HS-5 (cell line): ENCODE data around the gene UGT1A8.
"Not testable (repeated sequence)": the region's sequence is repeated elsewhere in the genome, so short reads cannot be mapped to it uniquely, and the experiment has no call there.

ENCODE experiments used
- DNase-seq: peaks from one replicate; pipeline ENCODE4 v3.0.0-alpha.2; 2012; ENCODE audit warnings: low read depth

Gene UGT1A8

GRCh38 chr2:233728723-233729301 lies 111.4 kb downstream of the UGT1A8 start, which contains the start of gene UGT1A3:
TSS of gene UGT1A3 (plus strand) at chr2:233729042. CDS start at chr2:233729127, 85 bp downstream.
- no peak for DNase-seq

DNA sequence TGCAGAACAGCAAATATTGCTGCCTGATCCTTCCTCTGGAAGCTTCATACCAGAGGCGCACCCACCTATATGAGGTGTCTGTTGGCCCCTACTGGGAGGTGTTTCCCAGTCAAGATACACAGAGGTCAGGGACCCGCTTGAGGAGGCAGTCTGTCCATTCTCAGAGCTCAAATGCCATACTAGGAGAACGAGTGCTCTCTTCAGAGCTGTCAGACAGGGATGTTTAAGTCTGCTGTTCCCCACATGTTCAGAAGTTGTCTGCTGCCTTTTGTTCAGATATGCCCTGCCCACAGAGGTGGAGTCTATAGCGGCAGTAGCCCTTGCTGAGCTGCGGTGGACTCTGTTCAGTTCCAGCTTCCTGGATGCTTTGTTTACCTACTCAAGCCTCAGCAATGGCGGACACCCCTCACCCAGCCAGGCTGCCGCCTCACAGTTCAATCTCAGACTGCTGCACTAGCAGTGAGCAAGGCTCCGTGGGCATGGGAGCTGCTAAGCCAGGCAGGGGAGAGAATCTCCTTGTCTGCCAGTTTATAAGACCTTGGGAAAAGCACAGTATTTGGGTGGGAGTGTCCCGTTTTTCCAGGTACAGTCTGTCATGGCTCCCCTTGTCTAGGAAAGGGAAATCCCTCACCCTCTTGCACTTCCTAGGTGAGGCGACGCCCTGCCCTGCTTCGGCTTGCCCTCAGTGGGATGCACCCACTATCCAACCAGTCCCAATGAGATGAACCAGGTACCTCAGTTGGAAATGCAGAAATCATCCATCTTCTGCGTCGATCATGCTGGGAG lies 119.6 kb downstream of the UGT1A8 start:
- not testable (repeated sequence) for DNase-seq

DNA sequence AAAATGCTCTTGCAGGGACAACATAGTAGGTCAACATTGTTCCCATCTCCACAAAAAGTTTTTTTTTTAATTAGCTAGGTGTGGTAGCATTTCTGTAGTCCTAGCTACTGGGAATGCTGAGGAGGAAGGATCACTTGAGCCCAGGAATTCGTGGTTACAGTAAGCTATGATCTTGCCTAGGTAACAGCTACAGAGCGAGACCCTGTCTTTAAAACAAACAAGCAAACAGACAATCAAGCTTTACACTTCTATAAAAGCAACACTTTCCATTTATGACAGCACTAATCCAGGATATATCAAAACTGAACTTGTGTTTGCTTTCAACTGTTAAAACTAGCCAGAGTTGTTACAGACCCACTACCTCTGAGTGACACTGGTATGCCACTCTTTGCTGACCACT lies 123.4 kb downstream of the UGT1A8 start:
- no peak for DNase-seq

DNA sequence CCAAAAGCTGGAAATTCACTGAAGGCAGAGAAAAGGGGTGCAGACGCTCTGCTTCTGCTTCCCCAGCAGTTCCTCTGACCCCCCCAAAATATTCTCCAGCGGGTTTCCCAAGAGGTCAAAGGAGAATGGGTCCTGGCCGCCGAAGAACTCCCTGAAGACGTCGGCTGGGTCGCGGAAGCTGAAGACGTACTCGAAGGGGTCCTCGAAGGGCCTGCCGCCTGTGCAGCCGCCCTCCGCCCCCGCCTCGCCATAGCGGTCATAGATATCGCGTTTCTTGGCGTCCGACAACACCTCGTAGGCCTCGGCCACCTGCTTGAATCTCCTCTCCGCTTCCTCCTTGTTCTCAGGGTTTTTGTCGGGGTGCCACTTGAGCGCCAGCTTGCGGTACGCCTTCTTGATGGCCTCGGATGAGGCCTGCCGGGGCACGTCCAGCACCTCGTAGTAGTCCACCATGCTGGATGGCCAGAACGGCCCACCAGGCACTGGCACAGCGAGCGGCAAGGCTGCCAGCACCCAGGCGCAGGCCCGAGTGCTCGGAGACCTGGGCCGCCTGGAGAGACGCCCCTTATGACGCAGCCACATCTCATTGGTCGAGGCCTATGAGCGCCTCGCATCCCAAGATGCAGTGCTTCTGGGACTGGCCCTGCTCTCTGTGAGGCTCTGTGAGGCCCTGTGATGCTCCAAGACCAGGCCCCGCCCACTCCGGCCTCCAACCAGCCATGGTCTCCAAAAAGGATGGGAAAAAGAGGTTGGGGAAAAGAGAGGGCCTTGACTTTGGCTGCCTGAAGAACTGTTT lies 126.2 kb downstream of the UGT1A8 start:
- DNase-seq: no peak

- no peak for DNase-seq
These were observed 127.8 kb downstream of the UGT1A8 start for GRCh38 chr2:233745073-233745755.

- not testable (repeated sequence) for DNase-seq
These were observed 128.4 kb downstream of the UGT1A8 start for GRCh38 chr2:233745838-233746237.

GRCh38 chr2:233746475-233747282 lies 129.2 kb downstream of the UGT1A8 start:
- DNase-seq: no peak

DNA sequence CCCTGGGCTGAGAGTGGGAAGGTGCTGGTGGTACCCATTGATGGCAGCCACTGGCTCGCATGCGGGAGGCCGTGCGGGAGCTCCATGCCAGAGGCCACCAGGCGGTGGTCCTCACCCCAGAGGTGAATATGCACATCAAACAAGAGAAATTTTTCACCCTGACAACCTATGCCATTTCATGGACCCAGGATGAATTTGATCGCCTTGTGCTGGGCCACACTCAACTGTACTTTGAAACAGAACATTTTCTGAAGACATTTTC lies 129.8 kb downstream of the UGT1A8 start:
- DNase-seq: no peak

- DNase-seq: not testable (repeated sequence)
These were observed 133.3 kb downstream of the UGT1A8 start for GRCh38 chr2:233750689-233751088.

DNA sequence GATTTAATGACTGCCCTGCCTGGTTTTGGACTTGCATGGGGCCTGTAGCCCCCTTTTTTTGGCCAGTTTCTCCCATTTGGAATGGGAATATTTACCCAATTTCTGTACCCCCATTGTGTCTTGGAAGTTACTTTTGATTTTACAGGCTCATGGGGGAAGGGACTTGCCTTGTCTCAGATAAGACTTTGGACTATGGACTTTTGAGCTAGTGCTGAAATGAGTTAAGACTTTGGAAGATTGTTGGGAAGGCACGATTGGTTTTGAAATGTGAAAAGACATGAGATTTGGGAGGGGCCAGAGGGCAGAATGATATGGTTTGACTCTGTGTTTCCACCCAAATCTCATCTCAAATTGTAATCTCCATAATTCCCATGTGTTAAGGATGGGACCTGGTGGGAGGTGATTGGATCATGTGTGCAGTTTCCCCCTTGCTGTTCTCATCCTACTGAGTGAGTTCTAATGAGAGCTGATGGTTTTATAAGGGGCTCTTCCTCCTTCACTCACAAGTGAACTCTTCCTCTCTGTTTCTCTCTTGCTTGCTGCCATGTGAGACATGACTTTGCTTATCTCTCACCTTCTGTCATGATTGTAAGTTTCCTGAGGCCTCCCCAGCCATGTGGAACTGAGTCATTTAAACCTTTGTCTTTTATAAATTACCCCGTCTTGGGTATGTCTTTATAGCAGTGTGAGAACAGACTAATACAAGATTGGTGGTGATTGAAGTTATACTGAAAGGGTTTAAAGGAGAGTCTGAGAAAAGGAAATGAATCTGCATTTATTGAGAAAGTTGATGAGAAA lies 134.0 kb downstream of the UGT1A8 start:
- DNase-seq: not testable (repeated sequence)

DNA sequence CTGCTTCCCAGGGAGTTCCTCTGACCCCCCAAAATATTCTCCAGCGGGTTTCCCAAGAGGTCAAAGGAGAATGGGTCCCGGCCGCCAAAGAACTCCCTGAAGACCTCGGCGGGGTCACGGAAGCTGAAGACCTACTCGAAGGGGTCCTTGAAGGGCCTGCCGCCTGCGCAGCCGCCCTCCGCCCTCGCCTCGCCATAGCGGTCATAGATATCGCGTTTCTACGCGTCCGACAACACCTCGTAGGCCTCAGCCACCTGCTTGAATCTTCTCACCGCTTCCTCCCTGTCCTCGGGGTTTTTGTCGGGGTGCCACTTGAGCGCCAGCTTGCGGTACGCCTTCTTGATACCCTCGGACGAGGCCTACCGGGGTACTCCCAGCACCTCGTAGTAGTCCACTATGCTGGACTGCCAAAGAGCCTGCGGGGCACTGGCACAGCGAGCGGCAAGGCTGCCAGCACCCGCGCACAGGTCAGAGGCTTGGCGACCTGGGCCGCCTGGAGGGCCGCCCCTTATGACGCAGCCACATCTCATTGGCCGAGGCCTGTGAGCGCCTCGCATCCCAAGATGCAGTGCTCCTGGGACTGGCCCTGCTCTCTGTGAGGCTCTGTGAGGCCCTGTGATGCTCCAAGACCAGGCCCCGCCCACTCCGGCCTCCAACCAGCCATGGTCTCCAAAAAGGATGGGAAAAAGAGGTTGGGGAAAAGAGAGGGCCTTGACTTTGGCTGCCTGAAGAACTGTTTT lies 137.6 kb downstream of the UGT1A8 start:
- DNase-seq: no peak

DNA sequence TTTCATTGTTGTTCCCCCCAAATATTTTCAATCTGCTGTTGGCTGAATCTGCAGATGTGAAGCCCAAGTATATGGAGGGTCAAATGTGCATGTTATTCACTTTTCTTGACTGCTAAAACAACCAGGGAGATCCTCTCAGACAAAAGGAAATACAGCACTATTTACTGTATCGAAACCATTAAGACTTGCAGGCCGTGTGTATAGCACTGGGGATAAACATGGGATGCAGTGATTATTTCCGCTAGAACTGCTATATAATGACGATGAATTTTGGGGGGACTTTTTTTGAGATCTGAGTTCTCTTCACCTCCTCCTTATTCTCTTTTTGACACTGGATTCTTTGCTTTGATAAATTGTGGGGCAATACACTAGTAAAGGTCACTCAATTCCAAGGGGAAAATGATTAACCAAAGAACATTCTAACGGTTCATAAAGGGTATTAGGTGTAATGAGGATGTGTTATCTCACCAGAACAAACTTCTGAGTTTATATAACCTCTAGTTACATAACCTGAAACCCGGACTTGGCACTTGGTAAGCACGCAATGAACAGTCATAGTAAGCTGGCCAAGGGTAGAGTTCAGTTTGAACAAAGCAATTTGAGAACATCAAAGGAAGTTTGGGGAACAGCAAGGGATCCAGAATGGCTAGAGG lies 139.1 kb downstream of the UGT1A8 start:
- DNase-seq: no peak

DNA sequence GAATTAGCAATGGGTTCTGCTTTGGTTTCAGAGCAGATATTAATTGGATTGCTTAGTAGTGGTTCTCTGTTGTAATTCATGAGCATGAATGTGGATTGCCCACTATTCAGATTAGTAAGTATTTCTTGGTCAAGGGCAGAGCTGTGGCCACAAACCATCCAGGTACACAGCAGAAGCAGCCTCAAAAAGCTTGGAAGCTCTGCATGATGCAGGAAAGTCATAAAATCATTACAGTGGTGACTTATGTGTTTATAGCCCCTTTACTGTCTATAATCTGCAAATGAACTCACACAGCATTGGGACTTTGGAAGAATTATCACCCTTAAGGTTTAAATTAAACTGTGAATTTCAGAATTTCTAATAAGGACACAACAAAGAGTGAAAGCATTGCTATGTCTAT lies 140.7 kb downstream of the UGT1A8 start:
- DNase-seq: no peak

DNA sequence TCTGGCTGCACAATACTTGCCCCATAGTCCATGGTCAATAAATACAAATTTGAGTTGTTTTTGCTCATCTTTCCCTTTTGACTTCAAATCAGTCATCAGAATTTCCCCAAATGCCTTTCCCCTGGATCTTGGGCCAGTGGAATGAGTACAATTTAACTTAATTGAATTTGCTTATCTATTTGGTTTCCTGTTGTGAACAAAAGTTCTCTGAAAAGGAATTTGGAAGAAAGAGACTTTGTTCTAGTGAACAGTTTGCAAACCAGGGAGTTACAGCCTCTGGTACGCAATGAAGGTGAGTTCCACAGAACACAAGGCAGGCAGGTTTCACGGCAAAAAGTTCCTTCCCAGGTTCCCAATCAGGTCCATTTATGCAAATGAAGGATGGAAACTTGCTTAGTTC lies 141.4 kb downstream of the UGT1A8 start:
- DNase-seq: no peak

DNA sequence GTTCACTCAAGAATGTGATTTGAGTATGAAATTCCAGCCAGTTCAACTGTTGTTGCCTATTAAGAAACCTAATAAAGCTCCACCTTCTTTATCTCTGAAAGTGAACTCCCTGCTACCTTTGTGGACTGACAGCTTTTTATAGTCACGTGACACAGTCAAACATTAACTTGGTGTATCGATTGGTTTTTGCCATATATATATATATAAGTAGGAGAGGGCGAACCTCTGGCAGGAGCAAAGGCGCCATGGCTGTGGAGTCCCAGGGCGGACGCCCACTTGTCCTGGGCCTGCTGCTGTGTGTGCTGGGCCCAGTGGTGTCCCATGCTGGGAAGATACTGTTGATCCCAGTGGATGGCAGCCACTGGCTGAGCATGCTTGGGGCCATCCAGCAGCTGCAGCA lies 142.6 kb downstream of the UGT1A8 start, which contains the start of gene UGT1A1:
UGT1A1 (plus strand) TSS at position 228 of the 400 bp plus-strand sequence; CDS start at position 246, 18 bp downstream.
- DNase-seq: no peak

- DNase-seq: no peak
These were observed 143.8 kb downstream of the UGT1A8 start for GRCh38 chr2:233761040-233761769.

- peak; percentile 3 for DNase-seq
These were observed 146.8 kb downstream of the UGT1A8 start for GRCh38 chr2:233764264-233764663.

GRCh38 chr2:233764761-233765160 lies 147.3 kb downstream of the UGT1A8 start:
- DNase-seq: no peak

- DNase-seq: no peak
These were observed 149.0 kb downstream of the UGT1A8 start for GRCh38 chr2:233766416-233766815.
